Upper lobe of right lung (tissue), 1 donor: ENCODE measurements around the gene MEGF10. TPM values are rescaled to one million over a fixed set of nuclear protein-coding genes. Genes with fewer than 3 reads are reported as not detected.

ENCODE experiments used
- ATAC-seq: fragments of 200-7000 bp; cut with Tn5 transposase; one replicate; pipeline ENCODE4 v1.9.1; 2020; ENCODE audit warnings: mild to moderate bottlenecking, moderate library complexity
- DNase-seq: peaks from one replicate; pipeline ENCODE4 v3.0.0-alpha.2; 2020
- H3K27ac ChIP-seq: fragments of 200-600 bp; one replicate; pipeline ENCODE4 v1.8.0; 2022
- H3K27me3 ChIP-seq: fragments of 200-600 bp; one replicate; pipeline ENCODE4 v1.8.0; 2022; ENCODE audit warnings: mild to moderate bottlenecking
- H3K36me3 ChIP-seq: fragments of 200-600 bp; one replicate; pipeline ENCODE4 v1.8.0; 2022
- H3K4me1 ChIP-seq: fragments of 200-600 bp; one replicate; pipeline ENCODE4 v1.8.0; 2022
- H3K4me3 ChIP-seq: fragments of 200-600 bp; one replicate; pipeline ENCODE4 v1.8.0; 2022; ENCODE audit warnings: mild to moderate bottlenecking
- H3K9me3 ChIP-seq: fragments of 200-600 bp; one replicate; pipeline ENCODE4 v1.8.0; 2022
- CTCF ChIP-seq: fragments of 200-600 bp; IDR thresholded peaks from one replicate; pipeline ENCODE4 v1.8.0; 2022; ENCODE audit warnings: antibody characterized with exemption
- intact Hi-C: fragments of 100-400 bp; cut with DNase I; formaldehyde crosslinking; loops from one replicate; pipeline ENCODE4 v1.11.0; 2022
- total RNA-seq: library from RNA; stranded (reverse); fragmentation: NEBNext Ultra II Directional; extraction: Animal tissue kit (Norgen Biotek cat#: 25700); gene quantifications from one replicate; pipeline ENCODE4 v1.2.1, GENCODE V29; 2021
- donor health status: DM: no; HTN: yes; CAD: no; lungs with severe emphysema.

Gene MEGF10
- total RNA-seq, 1 donor from 2014 or later, result 0.26 TPM

GRCh38 chr5:127320032-127320965 is 29.7 kb downstream of the MEGF10 start:
- Histone ChIP-seq H3K4me1 (no peaks in the 10 kb centered on the region), H3K4me3 (no peak overlapping the region), H3K27ac (no peak overlapping the region), H3K36me3 (no peaks in the 10 kb centered on the region), H3K27me3 (no peaks in the 10 kb centered on the region), H3K9me3 (no peaks in the 10 kb centered on the region)
- no peak for TF ChIP-seq CTCF
- intact Hi-C loops, result no loop called here
- DNase-seq, result no peak
- no peak for ATAC-seq

GRCh38 chr5:127321465-127321864 is 30.9 kb downstream of the MEGF10 start:
- no peak for DNase-seq
- no peak for TF ChIP-seq CTCF
- ATAC-seq, result no peak
- Histone ChIP-seq H3K27ac (no peak overlapping the region), H3K27me3 (no peaks in the 10 kb centered on the region), H3K36me3 (no peaks in the 10 kb centered on the region), H3K4me3 (no peak overlapping the region), H3K9me3 (no peaks in the 10 kb centered on the region), H3K4me1 (no peaks in the 10 kb centered on the region)
- intact Hi-C loops, result no loop called here

DNA sequence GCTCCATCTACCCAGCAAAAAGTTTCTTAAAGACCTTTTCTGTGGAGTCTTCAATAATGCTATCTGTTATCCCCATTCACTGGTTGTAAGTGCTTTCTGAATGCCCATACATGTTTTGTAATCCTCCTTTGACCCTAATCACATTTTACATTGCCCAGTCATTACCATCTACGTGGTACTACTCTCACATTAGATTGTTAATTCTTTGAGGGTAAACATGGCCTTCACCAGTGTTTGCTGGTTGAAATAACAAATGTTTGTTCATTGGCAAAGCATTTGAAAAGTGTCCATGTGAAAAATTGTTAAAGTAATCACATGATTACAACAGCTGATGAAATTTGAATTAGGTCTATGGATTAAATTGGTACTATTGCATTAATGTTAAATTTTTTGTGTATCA is 31.8 kb downstream of the MEGF10 start:
- no peak overlapping the region for H3K27ac ChIP-seq
- no peaks in the 10 kb centered on the region for H3K4me1 ChIP-seq
- ATAC-seq, result no peak
- H3K27me3 ChIP-seq, result no peaks in the 10 kb centered on the region
- H3K4me3 ChIP-seq, result no peak overlapping the region
- intact Hi-C loops, result no loop called here
- TF ChIP-seq CTCF, result no peak
- H3K9me3 ChIP-seq, result no peaks in the 10 kb centered on the region
- no peak for DNase-seq
- H3K36me3 ChIP-seq, result no peaks in the 10 kb centered on the region

GRCh38 chr5:127324756-127325155 is 34.2 kb downstream of the MEGF10 start:
- no peak for DNase-seq
- Histone ChIP-seq H3K4me3 (no peak overlapping the region), H3K27ac (no peak overlapping the region), H3K4me1 (no peaks in the 10 kb centered on the region), H3K9me3 (no peaks in the 10 kb centered on the region), H3K27me3 (peaks cover 4% of the 10 kb centered on the region), H3K36me3 (no peaks in the 10 kb centered on the region)
- intact Hi-C loops, result no loop called here
- ATAC-seq, result no peak
- no peak for TF ChIP-seq CTCF

DNA sequence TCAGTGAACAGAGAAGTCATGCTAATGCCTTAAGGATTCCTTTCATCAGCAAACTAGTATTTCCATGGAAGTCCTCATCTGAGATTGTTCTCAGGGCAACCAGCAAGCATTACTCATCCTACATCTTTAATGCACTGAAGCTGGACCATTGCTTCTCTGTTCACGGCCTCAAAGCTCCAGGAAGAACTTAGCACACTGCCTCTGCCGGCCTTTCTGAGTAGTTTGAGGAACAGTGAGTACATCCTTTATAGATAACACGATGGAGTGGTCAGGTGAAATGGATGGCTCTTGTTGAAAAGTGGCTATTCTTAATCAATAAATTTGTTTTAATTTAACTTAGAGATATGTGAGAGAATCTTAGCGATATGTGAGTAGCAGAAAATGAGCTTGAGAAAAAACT is 35.8 kb downstream of the MEGF10 start:
- DNase-seq (no peak), ATAC-seq (no peak)
- Histone ChIP-seq H3K27ac (no peak overlapping the region), H3K9me3 (no peaks in the 10 kb centered on the region), H3K4me3 (no peak overlapping the region), H3K27me3 (peaks cover 14% of the 10 kb centered on the region), H3K4me1 (no peaks in the 10 kb centered on the region), H3K36me3 (no peaks in the 10 kb centered on the region)
- intact Hi-C loops, result no loop called here
- no peak for TF ChIP-seq CTCF
